Ovary (tissue), 3 donors: Measurements from ENCODE around the gene FNTB.

ENCODE experiments used
- POLR2A ChIP-seq: fragments of 450-650 bp; IDR thresholded peaks from one replicate; pipeline ENCODE4 v1.6.1; 2017; ENCODE audit warnings: antibody characterized with exemption, mild to moderate bottlenecking, moderate library complexity
- TF ChIP-seq, protein P1 (sequence below), 3 donors: fragments of 450-650 bp in 2 of 3; fragments of 200-600 bp in 1 of 3; IDR thresholded peaks; one replicate each; pipeline versions ENCODE4 v1.5.1 to v1.8.0; 2016 to 2022; ENCODE audit warnings: antibody characterized with exemption in 3 of 3, mild to moderate bottlenecking in 1 of 3
- donor health status: DM: no; HTN: no; CAD: no.

DNA sequence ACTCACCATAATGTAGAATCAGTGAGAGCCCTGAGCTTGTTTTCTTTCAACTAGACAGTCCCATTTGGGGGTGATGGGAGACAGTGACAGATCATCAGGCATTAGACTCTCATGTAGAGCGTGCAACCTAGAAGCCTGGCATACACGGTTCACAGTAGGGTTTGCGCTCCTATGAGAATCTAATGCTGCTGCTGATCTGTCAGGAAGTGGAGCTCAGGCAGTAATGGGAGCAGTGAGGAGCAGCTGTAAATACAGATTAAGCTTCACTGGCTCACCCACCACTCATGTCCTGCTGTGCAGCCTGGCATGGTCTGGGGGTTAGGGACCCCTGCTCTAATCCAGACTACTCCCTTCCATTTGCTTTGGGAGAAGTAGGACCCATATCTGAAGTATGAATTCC is 55.6 kb downstream of the FNTB start:
- TF ChIP-seq POLR2A: no peak
- TF ChIP-seq, protein P1, sequence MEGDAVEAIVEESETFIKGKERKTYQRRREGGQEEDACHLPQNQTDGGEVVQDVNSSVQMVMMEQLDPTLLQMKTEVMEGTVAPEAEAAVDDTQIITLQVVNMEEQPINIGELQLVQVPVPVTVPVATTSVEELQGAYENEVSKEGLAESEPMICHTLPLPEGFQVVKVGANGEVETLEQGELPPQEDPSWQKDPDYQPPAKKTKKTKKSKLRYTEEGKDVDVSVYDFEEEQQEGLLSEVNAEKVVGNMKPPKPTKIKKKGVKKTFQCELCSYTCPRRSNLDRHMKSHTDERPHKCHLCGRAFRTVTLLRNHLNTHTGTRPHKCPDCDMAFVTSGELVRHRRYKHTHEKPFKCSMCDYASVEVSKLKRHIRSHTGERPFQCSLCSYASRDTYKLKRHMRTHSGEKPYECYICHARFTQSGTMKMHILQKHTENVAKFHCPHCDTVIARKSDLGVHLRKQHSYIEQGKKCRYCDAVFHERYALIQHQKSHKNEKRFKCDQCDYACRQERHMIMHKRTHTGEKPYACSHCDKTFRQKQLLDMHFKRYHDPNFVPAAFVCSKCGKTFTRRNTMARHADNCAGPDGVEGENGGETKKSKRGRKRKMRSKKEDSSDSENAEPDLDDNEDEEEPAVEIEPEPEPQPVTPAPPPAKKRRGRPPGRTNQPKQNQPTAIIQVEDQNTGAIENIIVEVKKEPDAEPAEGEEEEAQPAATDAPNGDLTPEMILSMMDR (IDR thresholded peaks at IDR 0.05): no peak
